ENCODE results near the gene SAFB2.

Gene SAFB2

DNA sequence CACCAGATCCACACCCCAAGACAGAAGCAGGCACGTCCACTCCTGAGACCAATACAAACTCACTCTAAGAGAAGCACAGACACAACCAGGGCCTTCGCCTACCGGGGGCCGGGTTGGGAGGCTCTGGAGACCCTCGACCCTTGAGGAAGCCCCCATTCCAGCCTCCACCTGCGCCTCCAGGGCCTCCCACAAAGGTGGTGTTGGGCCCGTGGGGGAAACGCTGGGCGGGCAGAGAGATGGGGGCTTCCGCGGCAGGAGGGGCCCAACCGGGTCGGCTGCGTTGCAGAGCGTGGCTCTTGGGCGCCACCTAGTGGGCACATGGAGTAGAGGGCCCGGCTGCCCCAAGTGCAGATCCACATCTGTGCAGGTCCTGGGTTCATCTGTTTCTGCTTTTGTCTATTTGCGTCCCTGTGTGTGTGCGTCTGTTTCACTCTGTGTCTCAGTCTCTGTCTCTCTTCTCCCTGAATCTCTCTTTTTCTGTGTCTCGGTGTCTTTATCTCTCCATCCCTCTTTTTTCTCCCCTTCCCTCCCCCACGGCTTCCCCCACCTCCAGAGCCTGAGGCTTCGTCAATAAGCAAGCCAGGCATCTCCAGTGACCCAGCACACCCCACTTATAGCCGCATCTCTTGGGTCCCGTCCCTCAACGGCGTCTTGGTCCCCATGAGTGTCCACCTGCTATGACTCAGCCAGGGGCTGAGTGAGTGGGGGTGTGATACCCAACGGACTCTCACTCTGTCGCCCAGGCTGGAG lies 44.3 kb downstream of the SAFB2 start:
- peak; percentile 69 to 76 for DNase-seq

DNA sequence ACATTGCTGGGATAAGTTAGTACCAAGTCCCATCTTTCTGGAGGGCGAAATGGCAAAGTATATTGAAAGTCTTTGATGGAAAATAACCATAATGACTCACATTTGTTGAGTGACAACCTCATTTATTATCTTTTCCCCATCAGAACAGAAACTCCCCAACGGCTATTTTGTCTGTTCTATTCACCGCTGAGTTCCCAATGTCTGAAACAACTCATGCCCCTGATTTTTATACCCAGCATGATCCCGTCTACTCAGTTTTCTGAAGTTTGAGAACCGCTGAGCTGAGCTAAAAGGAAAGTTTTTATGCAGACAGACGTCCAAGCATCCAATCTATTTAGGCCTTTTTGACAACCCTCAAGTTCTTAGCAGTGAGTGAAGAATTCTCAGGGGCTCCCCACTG lies 47.0 kb downstream of the SAFB2 start:
- no peak for DNase-seq

DNA sequence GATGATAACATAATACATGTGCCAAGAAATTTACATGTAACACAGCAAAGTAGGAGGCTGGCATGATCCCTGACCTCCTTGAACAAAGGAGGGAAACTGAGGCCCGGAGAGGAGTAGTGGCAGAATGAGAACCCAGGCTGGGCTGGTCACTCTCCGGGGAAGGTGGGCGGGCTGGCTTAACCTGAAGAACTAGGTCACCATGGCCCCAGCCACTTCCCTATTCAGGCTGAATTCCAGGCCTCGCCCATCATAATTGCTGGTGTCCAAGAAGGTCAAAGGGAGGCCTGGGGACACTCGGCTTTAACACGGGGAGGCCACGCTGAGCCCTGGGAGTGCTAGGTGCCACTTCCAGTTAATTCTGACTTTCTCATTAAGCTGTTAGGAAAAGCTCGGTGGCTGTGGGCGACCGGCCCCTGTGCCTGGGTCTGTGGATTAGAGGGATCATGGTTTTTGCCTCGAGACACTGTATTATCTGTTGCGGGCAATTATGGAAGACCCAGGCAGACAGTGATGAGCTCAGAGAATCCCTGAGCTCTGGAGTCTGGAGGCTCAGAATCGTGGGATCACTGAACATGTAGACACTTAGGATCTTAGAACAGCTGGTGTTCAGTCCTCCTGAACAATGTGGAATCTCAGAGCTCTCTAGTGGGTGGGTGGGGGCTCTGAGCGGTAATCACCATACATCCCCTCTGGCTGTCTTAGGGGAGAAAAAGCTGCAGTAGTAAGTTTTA lies 49.9 kb downstream of the SAFB2 start:
- DNase-seq: no peak

DNA sequence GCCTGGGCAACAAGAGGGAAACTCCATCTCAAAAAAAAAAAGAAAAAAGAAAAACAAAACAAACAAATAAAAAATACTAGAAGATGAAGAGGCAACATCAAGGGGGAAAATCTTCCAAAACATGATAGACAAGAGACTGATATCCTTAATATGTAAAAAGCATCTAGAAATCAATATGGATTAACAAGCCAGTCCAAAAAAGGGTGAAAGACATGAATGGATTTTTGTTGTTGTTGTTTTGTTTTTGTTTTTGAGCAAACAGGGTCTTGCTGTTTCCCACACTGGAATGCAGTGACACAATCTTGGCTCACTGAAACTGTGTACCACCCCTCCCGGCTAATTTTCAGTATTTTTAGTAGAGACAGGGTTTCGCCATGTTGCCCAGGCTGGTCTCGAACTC lies 50.8 kb downstream of the SAFB2 start:
- DNase-seq: no peak

DNA sequence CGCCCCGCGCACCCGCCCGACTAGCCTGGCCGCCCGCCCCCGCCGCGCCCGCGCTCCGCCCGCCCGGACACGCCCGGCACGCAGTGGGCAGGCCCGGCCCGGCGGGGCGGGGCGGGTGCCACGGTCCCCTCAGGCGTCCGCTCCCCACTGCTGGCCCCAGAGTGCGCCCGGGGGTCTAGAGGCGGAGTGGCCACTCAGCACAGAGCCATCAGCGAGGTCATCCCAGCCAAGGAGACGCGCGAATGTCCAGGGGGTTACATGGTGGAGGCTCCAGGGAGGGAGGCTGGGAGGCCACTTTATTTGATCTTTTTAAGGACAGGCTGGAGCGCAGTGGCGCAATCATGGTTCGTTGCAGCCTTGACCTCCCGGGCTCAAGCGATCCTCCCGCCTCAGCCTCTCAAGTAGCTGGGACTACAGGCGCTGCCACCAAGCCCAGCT lies 54.6 kb downstream of the SAFB2 start:
- no peak for DNase-seq

DNA sequence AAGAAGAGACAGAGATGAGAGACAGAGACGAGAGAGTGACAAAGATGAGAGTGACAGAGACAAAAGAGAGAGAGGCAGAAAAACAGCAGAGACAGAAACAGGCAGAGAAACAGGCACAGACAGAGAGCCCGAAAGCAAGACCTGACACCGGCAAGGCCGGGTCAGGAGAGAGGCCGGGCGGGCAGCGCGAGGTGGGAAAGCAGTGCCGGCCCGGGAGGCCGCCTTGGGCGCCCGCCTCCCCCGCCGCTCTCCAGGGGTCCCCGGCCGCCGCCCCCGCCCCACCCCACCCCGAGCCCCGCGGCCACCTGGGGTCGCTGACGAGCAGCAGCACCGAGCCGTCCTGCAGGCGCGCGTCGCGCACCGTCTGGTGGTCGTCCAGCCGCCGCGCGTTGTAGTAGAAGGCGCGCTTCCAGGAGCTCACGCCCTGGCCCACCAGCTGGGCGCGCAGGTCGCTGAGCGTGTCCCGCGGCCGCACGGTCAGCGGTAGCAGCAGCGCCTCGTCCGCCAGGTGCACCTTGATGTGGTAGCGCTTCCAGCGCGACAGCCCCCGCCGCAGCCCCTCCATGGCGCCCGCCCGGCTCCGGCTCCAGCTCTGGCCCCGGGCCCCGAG lies 55.1 kb downstream of the SAFB2 start, which contains the start of gene TINCR:
Gene TINCR (minus strand): TSS at position 594 of the 610 bp plus-strand sequence.
- DNase-seq: no peak

DNA sequence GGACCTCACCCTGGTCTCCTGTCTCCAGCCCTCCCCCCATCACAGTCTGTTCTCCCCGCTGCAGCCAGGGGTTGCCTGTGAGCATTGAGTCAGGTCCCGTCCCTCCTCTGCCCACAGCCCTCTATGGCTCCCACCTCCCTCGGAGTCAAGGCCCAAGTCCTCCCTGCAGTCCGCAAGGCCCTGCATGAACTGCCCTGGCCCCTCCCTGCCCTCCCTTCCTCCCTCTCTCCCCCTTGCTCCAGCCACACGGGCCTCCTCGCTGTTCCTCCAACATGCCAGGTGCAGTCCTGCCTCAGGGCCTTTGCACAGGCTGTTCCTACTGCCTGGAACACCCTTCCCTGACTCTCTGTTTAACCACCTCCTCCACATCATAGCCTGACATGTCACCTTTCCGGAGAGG lies 57.6 kb downstream of the SAFB2 start:
- DNase-seq: no peak

DNA sequence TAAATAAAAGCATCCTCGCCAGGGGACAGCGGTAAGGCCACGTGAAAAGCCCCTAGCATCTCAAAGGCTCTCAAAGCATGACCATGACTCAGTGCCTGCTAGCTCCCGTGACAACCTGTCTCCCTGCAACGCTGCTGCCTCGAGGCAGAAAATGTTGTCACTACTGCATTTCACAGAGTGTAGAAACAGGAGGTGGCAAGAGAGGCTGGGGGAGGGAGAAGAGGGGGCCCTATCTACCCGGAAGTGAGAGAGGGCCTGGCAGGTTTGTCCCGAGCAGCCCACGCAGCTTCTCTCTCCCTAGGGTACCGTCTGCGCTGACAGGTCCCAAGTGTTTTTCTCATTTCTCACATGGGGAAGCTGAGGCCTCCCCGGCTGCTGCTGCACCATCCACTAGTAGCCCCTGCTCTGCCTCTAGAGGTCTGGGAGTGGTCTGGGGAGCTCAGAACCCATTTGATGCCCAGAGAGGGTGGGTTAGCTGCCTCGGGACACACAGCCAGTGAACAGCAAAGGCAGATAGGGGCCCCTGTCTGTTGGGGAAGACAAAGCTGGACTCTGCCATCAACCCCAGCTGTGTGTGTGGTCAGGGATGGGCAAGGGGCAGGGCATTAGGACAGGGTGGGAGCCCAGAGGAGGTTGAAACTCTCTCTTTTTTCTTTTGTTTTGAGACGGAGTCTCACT lies 58.5 kb downstream of the SAFB2 start:
- DNase-seq: no peak

DNA sequence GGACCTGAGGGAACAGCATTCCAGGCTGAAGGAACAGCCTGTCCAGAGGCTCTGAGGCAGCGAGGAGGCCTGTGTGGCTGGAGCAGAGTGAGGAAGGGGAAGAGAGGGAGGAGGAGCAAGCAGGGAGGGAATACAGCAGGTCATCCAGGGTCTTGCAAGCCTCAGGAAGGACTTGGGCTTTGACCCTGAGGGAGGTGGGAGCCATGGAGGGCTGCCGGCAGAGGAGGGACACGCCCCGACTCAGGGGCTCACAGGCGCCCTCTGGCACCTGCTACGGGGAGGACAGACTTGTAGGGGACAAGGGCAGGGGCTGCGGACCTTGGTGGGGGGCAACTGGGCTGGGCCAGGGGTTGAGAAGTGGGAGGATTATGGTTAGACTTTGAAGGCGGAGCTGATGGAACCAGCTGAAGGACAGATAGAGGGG lies 59.6 kb downstream of the SAFB2 start:
- DNase-seq: no peak

DNA sequence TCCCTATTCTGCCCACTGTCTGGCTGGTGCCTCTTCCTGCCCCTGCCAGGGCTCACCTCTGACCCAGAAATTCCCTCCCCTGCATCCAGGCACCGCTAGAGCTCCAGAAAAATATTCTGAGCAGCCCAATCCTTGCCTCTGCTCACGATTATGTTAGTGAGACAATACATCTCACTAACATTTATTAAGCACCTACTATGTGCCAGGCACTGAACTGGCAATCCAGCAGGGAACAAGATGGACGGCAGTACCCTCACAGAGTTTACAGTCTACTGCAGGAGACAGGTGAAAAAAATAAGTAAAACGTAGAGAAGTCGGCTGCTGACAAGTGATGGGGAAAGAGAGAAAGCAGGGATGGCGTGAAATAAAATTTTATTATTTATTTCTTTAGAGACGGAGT lies 60.3 kb downstream of the SAFB2 start:
- DNase-seq: no peak

DNA sequence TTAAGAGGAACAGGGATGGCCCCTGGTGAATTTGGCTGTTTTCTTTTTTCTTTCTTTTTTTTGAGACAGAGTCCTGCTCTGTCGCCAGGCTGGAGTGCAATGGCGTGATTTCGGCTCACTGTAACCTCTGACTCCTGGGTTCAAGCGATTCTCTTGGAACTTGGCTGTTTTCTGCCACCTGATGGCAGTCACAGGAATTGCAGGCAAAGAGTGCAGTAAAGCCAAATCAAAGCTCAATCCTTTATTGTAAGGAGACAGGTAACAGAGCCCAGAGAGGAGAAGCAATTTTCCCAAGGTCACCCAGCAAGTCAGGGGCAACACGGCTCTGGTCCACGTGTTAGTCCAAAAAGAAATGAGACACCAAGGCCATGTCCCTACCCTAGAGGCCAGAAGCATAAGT lies 61.0 kb downstream of the SAFB2 start:
- no peak for DNase-seq

DNA sequence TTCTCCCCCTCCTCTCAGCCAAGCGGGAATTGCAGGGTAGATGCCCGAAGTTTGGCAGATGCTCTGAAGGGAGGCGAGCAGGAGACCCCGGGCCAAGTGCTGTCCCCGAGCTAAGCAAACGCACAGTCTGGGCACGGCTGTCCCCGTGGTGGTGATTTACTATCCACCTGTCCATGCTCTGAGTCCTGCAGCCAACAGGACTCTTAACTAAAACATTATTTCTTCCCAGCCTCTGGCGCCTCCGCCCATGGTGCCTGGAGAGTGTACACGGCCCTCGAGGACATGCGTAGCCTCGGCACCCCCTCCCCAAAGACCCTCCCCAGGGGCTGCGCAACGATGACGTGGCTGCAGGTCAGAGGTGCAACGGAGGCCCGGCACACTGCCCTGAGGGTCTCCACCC lies 62.4 kb downstream of the SAFB2 start:
- DNase-seq: no peak

DNA sequence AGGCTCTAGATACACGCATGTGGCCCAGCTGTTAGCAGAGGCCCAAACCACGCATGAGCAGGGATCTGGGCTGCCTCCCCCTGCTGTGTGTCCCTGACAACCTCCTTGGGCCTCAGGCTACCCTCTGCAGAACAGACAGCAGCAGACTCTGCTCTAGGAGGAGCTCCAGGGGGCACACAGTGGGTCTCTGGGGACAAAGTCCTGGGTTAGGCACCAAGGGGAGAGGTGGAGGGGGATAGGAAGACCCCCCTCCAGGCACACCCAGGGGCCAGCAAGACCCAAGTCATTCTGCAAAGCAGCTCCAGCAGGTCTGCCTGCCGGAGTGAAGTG lies 62.8 kb downstream of the SAFB2 start:
- no peak for DNase-seq

DNA sequence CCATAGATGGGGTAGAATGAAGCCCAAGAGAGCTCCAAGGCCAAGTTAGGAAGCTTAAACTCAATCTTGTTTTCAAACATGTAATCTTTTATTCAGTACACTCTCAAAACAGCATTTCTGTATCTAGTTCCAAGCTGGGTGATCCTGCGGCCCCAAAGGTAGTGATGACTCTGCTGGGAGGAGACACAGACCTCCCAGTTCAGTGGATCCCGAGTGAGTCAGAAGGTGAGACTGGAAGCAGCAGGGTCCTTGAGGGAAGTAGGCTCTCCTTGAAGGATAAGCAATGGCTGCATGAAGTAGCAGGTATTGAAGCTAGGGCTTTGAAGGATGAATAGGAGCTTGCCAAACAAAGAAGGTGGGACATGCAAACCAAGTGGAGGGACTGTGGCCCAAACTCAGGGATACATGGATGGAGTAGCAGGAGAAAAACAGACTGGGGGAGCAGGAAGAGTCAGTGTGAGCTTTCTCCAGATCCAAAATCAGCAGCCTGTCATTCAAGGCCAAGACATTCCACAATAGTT lies 64.4 kb downstream of the SAFB2 start:
- no peak for DNase-seq

DNA sequence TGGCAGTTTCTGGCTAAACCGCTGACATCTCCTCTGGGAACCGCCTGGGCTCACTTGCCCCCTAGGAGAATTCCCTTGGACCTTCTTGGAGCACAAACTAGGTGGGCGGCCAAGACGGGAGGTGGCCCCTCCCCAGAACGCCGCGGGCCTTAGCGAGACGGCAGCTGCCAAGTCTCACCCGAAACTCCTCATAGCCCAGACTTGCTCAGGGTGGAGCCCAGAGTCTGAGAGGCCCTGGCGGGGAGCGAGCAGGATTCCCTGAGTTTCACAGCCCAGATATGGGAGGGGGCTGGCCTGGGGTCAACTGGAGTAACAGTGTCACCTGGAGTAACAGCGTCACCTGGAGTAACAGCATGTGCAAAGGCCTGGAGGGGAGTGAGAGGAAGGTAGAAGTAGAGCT lies 64.9 kb downstream of the SAFB2 start:
- DNase-seq: no peak

DNA sequence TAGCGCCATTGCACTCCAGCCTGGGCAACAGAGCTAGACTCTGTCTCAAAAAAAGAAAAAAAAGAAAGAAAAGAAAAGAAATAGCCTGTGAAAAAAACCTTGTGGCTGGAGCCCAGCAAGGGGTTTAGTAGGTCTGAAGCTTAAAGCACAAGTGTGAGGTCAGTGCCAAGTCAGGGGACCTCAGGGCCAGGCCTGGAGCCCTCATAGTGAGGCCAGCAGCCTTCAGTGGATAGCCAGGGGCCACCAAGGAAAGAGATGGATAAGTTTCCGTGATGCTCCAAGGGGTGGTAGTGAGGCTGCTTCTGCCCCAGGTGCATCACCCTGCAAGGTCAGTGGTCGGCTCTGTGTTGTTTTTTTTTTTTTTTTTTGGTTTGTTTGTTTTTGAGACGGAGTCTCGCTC lies 67.7 kb downstream of the SAFB2 start:
- no peak for DNase-seq

DNA sequence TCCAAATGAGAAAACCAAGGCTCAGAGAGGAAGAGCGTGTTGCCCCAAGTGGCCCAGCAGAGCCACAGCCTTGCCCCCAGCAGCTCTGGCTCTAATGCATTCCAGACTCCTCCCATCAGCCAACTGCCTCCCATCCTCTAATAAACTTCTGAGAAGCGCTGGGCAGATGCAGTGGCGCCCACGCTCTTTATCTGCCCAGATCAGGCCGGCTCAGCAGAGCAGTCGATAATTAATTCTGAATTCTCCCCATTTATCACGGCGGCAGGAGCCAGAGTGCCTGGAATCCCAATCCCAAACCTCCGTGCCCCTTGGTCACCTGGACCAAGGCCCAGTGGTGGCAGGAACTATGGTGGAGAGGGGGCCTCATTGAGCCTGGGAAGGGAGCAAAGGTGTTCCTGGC lies 68.7 kb downstream of the SAFB2 start:
- DNase-seq: no peak

DNA sequence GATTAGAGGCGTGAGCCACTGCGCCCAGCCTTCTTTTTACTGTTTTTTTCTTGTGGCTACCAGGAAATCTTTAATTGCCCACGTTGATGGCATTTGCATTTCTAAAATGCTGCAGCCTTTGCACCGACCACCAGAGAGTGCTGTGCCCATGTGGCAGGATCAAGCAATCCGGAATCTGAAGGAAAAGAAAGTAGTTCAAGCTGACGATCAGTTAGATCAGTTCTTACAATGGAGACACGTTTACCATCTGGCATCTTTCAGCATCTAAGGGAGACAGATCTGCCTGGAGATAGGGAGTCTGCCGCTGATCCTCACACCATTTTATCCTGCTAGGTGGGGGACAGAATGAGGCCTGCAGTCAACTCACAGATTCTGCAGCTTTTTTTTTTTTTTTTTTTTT lies 74.7 kb downstream of the SAFB2 start:
- peak; percentile 16 to 20 for DNase-seq

DNA sequence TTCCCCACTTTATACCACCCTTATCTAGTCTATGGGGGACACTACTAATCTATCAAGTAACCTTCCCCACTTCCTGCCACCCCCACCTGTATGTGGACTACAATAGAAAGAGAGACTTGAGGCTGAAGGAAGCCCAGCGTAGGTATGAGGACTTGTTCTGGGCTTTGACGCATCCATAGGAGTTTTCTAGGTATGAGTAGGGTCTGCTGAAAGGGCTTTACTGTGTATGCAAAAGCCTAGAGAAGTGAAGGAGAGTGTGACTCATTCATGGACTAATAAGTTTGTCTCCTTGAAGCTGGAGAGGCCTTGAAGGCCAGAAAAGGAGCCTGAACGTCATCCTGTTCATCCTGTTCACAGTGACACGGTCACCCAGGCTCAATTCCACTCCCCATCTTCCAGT lies 76.6 kb downstream of the SAFB2 start:
- DNase-seq: no peak

DNA sequence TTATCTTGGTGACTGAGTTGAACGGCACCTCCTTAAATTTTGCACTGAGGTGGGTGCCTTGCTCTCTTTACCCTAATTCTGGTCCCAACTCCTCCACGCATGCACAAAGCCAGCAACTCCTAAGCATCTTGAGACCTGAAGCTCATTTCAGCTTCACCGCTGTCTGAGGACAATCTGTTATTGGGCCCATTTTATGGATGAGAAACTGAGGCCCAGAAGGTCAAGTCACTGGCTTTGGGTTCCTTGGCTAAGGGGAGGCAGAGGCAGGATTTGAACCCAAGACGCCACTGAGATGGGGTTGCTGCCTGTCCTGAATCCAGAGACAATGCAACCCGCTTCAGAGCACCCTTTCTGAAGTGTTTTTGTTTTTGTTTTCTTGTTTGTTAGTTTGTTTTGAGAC lies 77.5 kb downstream of the SAFB2 start:
- DNase-seq: no peak

DNA sequence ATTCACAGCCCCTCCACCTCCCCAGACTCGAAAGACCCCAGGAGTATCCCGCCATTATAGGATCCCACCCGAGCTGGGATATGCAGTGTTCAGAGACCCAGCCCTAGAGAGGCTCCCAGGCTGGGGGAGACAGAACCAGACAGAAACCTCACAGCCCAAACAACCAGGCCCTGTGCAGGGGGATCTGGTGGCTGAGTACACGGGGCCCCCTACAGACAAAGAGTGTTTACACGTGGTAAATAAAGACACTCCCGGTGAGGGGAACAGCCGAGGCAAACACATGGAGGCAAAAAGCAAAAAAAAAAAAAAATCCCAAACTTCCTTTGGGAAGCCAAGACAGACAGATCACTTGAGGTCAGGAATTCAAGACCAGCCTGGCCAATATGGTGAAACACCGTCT lies 79.9 kb downstream of the SAFB2 start:
- DNase-seq: no peak

DNA sequence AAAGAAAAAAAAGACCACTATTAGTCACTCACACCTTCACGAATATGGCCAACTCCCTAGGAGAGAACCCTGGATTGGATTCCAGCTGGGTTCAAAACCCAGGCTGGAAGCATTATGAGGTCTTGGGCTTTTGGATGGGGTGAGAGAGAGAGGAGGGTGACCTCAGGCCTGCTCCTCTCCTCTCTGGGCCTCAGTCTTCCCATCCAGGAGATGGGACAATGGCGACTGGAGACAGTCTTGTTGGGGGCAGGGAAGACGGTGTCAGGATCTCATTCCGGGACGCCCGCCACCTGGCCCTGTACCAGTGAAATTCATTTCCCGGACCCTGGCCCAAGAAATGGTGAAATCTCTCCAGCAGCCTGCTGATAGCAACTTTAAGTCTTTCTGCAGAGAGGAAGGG lies 81.1 kb downstream of the SAFB2 start:
- DNase-seq: no peak

DNA sequence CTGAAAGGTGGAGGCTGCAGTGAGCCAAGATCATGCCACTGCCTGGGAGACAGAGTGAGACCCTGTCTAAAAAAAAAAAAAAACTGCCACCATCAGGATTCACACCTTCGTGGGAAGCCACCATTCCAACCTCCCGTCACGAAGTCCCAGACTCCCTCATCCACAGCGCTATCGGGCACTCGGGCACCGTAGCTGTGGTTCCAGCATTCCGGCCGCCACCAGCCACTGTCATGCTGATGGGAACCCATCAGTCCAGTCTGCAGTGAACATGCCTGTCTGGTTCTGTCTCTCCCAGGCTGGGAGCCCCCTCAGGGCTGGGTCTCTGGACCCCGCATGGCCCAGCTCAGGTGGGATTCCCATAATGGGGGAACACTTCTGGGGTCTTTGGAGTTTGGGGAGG lies 82.4 kb downstream of the SAFB2 start:
- DNase-seq: no peak

Data from activated CD4-positive, alpha-beta T cell treated with anti-CD3 and anti-CD28 coated beads, Interleukin-2, amount 50 U/mL, for 48 hours (primary cell).